ENCODE results near the gene FAM83G.

Gene FAM83G

GRCh38 chr17:18966831-18967624 lies 37.5 kb downstream of the FAM83G start:
- intact Hi-C loops (cut with micrococcal nuclease): no loop called here
- peaks cover 8% of the 10 kb centered on the region for H3K27me3 Mint-ChIP-seq
- H3K36me3 Mint-ChIP-seq (ENCODE audit: low read depth): no peaks in the 10 kb centered on the region
- H3K4me1 Mint-ChIP-seq (ENCODE audit: low read depth): peaks cover 16% of the 10 kb centered on the region
- H3K9me3 Mint-ChIP-seq: no peaks in the 10 kb centered on the region
- no peak overlapping the region for H3K27ac Mint-ChIP-seq
- no peak overlapping the region for H3K4me3 Mint-ChIP-seq

GRCh38 chr17:18965530-18966236 lies 38.9 kb downstream of the FAM83G start:
- Mint-ChIP-seq H3K4me3 (no peak overlapping the region), H3K4me1 (ENCODE audit: low read depth) (peaks cover 16% of the 10 kb centered on the region), H3K9me3 (no peaks in the 10 kb centered on the region), H3K36me3 (ENCODE audit: low read depth) (no peaks in the 10 kb centered on the region), H3K27me3 (peaks cover 10% of the 10 kb centered on the region), H3K27ac (no peak overlapping the region)
- intact Hi-C loops (cut with micrococcal nuclease): no loop called here

- H3K4me1 Mint-ChIP-seq (ENCODE audit: low read depth): peaks cover 13% of the 10 kb centered on the region
- H3K9me3 Mint-ChIP-seq: no peaks in the 10 kb centered on the region
- H3K36me3 Mint-ChIP-seq (ENCODE audit: low read depth): no peaks in the 10 kb centered on the region
- intact Hi-C loops (cut with micrococcal nuclease): no loop called here
- no peak overlapping the region for H3K4me3 Mint-ChIP-seq
- peaks cover 11% of the 10 kb centered on the region for H3K27me3 Mint-ChIP-seq
- no peak overlapping the region for H3K27ac Mint-ChIP-seq
These were observed 40.0 kb downstream of the FAM83G start for GRCh38 chr17:18964550-18964949.

- Mint-ChIP-seq H3K4me3 (no peak overlapping the region), H3K4me1 (ENCODE audit: low read depth) (peaks cover 7% of the 10 kb centered on the region), H3K36me3 (ENCODE audit: low read depth) (no peaks in the 10 kb centered on the region), H3K27me3 (peaks cover 8% of the 10 kb centered on the region), H3K9me3 (no peaks in the 10 kb centered on the region), H3K27ac (no peak overlapping the region)
- intact Hi-C loops (cut with micrococcal nuclease): no loop called here
These were observed 40.6 kb downstream of the FAM83G start for GRCh38 chr17:18964018-18964351.

GRCh38 chr17:18963126-18964017 lies 41.2 kb downstream of the FAM83G start:
- Mint-ChIP-seq H3K4me1 (ENCODE audit: low read depth) (peaks cover 5% of the 10 kb centered on the region), H3K36me3 (ENCODE audit: low read depth) (no peaks in the 10 kb centered on the region), H3K27me3 (peaks cover 7% of the 10 kb centered on the region), H3K4me3 (no peak overlapping the region), H3K27ac (no peak overlapping the region), H3K9me3 (no peaks in the 10 kb centered on the region)
- intact Hi-C loops (cut with micrococcal nuclease): no loop called here

- Mint-ChIP-seq H3K36me3 (ENCODE audit: low read depth) (no peaks in the 10 kb centered on the region), H3K27ac (no peak overlapping the region), H3K9me3 (no peaks in the 10 kb centered on the region), H3K27me3 (peaks cover 4% of the 10 kb centered on the region), H3K4me3 (no peak overlapping the region), H3K4me1 (ENCODE audit: low read depth) (peaks cover 5% of the 10 kb centered on the region)
- intact Hi-C loops (cut with micrococcal nuclease): no loop called here
These were observed 42.1 kb downstream of the FAM83G start for GRCh38 chr17:18962494-18962815.

GRCh38 chr17:18961634-18962493 lies 42.7 kb downstream of the FAM83G start:
- Mint-ChIP-seq H3K4me1 (ENCODE audit: low read depth) (peaks cover 5% of the 10 kb centered on the region), H3K4me3 (no peak overlapping the region), H3K27me3 (peaks cover 4% of the 10 kb centered on the region), H3K36me3 (ENCODE audit: low read depth) (no peaks in the 10 kb centered on the region), H3K9me3 (no peaks in the 10 kb centered on the region), H3K27ac (no peak overlapping the region)
- intact Hi-C loops (cut with micrococcal nuclease): no loop called here

GRCh38 chr17:18960803-18961511 lies 43.6 kb downstream of the FAM83G start:
- no peaks in the 10 kb centered on the region for H3K9me3 Mint-ChIP-seq
- peaks cover 5% of the 10 kb centered on the region for H3K4me1 Mint-ChIP-seq (ENCODE audit: low read depth)
- H3K4me3 Mint-ChIP-seq: no peak overlapping the region
- H3K36me3 Mint-ChIP-seq (ENCODE audit: low read depth): no peaks in the 10 kb centered on the region
- intact Hi-C loops (cut with micrococcal nuclease): no loop called here
- H3K27ac Mint-ChIP-seq: no peak overlapping the region
- H3K27me3 Mint-ChIP-seq: peaks cover 4% of the 10 kb centered on the region

- intact Hi-C loops (cut with micrococcal nuclease): no loop called here
These were observed 44.3 kb downstream of the FAM83G start for GRCh38 chr17:18960241-18960665.

GRCh38 chr17:18959845-18960240 lies 44.7 kb downstream of the FAM83G start:
- no peak overlapping the region for H3K4me3 Mint-ChIP-seq
- H3K27ac Mint-ChIP-seq: no peak overlapping the region
- H3K36me3 Mint-ChIP-seq (ENCODE audit: low read depth): no peaks in the 10 kb centered on the region

More at GRCh38 chr17:18960241-18960665, 44.3 kb downstream of the FAM83G start:
- peaks cover 4% of the 10 kb centered on the region for H3K27me3 Mint-ChIP-seq
- H3K4me1 Mint-ChIP-seq (ENCODE audit: low read depth): peaks cover 5% of the 10 kb centered on the region
- no peaks in the 10 kb centered on the region for H3K9me3 Mint-ChIP-seq
- H3K27ac Mint-ChIP-seq: no peak overlapping the region
- no peak overlapping the region for H3K4me3 Mint-ChIP-seq
- no peaks in the 10 kb centered on the region for H3K36me3 Mint-ChIP-seq (ENCODE audit: low read depth)

GRCh38 chr17:18959071-18959844 lies 45.3 kb downstream of the FAM83G start:
- H3K27ac Mint-ChIP-seq: no peak overlapping the region
- intact Hi-C loops (cut with micrococcal nuclease): no loop called here
- H3K4me1 Mint-ChIP-seq (ENCODE audit: low read depth): no peaks in the 10 kb centered on the region
- H3K9me3 Mint-ChIP-seq: no peaks in the 10 kb centered on the region
- H3K27me3 Mint-ChIP-seq: peaks cover 4% of the 10 kb centered on the region
- H3K4me3 Mint-ChIP-seq: no peak overlapping the region
- no peaks in the 10 kb centered on the region for H3K36me3 Mint-ChIP-seq (ENCODE audit: low read depth)

More at GRCh38 chr17:18959845-18960240, 44.7 kb downstream of the FAM83G start:
- Mint-ChIP-seq H3K9me3 (no peaks in the 10 kb centered on the region), H3K4me1 (ENCODE audit: low read depth) (peaks cover under 1% of the 10 kb centered on the region), H3K27me3 (peaks cover 4% of the 10 kb centered on the region)
- intact Hi-C loops (cut with micrococcal nuclease): no loop called here

GRCh38 chr17:18958611-18959010 lies 46.0 kb downstream of the FAM83G start:
- intact Hi-C loops (cut with micrococcal nuclease): no loop called here
- Mint-ChIP-seq H3K27ac (no peak overlapping the region), H3K36me3 (ENCODE audit: low read depth) (no peaks in the 10 kb centered on the region), H3K27me3 (peaks cover 4% of the 10 kb centered on the region), H3K9me3 (no peaks in the 10 kb centered on the region), H3K4me1 (ENCODE audit: low read depth) (no peaks in the 10 kb centered on the region), H3K4me3 (no peak overlapping the region)
